Peyer's patch (tissue), 4 donors: Measurements from ENCODE around the gene SLC38A7. TPM values are rescaled to one million over a fixed set of nuclear protein-coding genes. Genes with fewer than 3 reads are reported as not detected.
A peak's percentile ranks its signal among the peaks of the same experiment; 100 is the strongest.

Source experiments
- DNase-seq, 3 donors: peaks; one replicate each; pipeline ENCODE4 v3.0.0-alpha.2; 2017 to 2019
- H3K27ac ChIP-seq, 4 donors: fragments of 200-600 bp; sonication (generic); one replicate each; pipeline ENCODE4 v1.5.1; 2016 to 2019
- H3K27me3 ChIP-seq, 2 donors: fragments of 200-600 bp; sonication (generic); one replicate each; pipeline ENCODE4 v1.5.1; 2019
- H3K36me3 ChIP-seq, 3 donors: fragments of 200-600 bp; sonication (generic); one replicate each; pipeline ENCODE4 v1.5.1; 2016 to 2019
- H3K4me1 ChIP-seq, 4 donors: fragments of 200-600 bp; sonication (generic); one replicate each; pipeline ENCODE4 v1.5.1; 2016 to 2019
- H3K4me3 ChIP-seq, 4 donors: fragments of 200-600 bp; sonication (generic); 1 replicate in 3 of 4; 2 replicates in 1 of 4; pipeline ENCODE4 v1.5.1; 2016 to 2019; ENCODE audit warnings: mild to moderate bottlenecking in 1 of 4
- H3K9me3 ChIP-seq, 4 donors: fragments of 200-600 bp; sonication (generic); one replicate each; pipeline ENCODE4 v1.5.1; 2016 to 2019; ENCODE audit warnings: mild to moderate bottlenecking in 1 of 4
- POLR2A ChIP-seq, 2 donors: fragments of 450-650 bp; IDR thresholded peaks; one replicate each; pipeline ENCODE4 v1.5.1; 2017; ENCODE audit warnings: antibody characterized with exemption in 2 of 2, mild to moderate bottlenecking in 2 of 2, moderate library complexity in 2 of 2
- total RNA-seq, 4 donors: library from RNA; depleted of rRNA; stranded (reverse); fragments of >200 nt; gene quantifications; one replicate each; pipeline ENCODE4 v1.1.0, GENCODE V29; 2016
- TF ChIP-seq, protein P1 (sequence below), 6 experiments: fragments of 450-650 bp in 4 of 6; fragments of 200-600 bp in 2 of 6; sonication (generic) in 1 of 6; IDR thresholded peaks; one replicate each; pipeline ENCODE4 v1.5.1; 2017 to 2019; ENCODE audit warnings: antibody characterized with exemption in 6 of 6, mild to moderate bottlenecking in 3 of 6, moderate library complexity in 1 of 6

Gene SLC38A7
- total RNA-seq, 4 donors from 2014 or later, result 12.8 to 35.5 (median 18.1) TPM

DNA sequence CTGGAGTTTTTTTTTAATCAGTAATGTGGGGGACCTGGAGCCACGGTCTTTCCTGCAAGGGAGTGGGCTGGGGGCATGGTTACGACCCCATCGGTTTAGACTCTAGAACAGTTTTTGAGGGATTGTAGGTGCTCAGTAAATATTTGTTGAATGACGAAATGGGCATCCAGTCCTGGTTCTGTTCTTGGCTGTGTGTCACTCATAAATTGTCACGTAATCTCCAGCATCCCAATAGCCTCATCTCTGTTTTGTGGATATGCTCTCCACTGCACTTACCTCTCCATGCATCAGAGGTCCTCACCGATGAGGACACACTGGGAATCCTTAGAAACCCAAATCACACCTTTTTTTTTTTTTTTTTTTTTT lies 497 bp upstream of the SLC38A7 start:
- Histone ChIP-seq H3K27ac (peak overlapping the region in 1 of 4 donors; percentile 71), H3K4me3 (peak overlapping the region in 2 of 4 donors; percentile 84 to 93), H3K4me1 (peaks cover 0 to 10% (median 0%) of the 10 kb centered on the region in 4 donors), H3K36me3 (peaks cover 0 to 5% (median 0%) of the 10 kb centered on the region in 3 donors), H3K27me3 (no peaks in the 10 kb centered on the region), H3K9me3 (no peaks in the 10 kb centered on the region)
- TF ChIP-seq, protein P1, sequence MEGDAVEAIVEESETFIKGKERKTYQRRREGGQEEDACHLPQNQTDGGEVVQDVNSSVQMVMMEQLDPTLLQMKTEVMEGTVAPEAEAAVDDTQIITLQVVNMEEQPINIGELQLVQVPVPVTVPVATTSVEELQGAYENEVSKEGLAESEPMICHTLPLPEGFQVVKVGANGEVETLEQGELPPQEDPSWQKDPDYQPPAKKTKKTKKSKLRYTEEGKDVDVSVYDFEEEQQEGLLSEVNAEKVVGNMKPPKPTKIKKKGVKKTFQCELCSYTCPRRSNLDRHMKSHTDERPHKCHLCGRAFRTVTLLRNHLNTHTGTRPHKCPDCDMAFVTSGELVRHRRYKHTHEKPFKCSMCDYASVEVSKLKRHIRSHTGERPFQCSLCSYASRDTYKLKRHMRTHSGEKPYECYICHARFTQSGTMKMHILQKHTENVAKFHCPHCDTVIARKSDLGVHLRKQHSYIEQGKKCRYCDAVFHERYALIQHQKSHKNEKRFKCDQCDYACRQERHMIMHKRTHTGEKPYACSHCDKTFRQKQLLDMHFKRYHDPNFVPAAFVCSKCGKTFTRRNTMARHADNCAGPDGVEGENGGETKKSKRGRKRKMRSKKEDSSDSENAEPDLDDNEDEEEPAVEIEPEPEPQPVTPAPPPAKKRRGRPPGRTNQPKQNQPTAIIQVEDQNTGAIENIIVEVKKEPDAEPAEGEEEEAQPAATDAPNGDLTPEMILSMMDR (IDR thresholded peaks at IDR 0.05), result no peak
- no peak for TF ChIP-seq POLR2A (IDR thresholded peaks at IDR 0.05)
- no peak for DNase-seq

- peaks cover 0 to 10% (median 0%) of the 10 kb centered on the region in 4 donors for H3K4me1 ChIP-seq
- TF ChIP-seq, protein P1 (IDR thresholded peaks at IDR 0.05), result no peak
- TF ChIP-seq POLR2A (IDR thresholded peaks at IDR 0.05), result no peak
- no peaks in the 10 kb centered on the region for H3K9me3 ChIP-seq
- peak overlapping the region; percentile 70 to 93 (median 86) for H3K4me3 ChIP-seq
- peak overlapping the region; percentile 28 to 71 (median 58) for H3K27ac ChIP-seq
- no peaks in the 10 kb centered on the region for H3K27me3 ChIP-seq
- DNase-seq, result no peak
- H3K36me3 ChIP-seq, result peaks cover 0 to 9% (median 0%) of the 10 kb centered on the region in 3 donors
Measured at GRCh38 chr16:58684001-58684353, 593 bp downstream of the SLC38A7 start.

GRCh38 chr16:58679763-58680162 lies 4.8 kb downstream of the SLC38A7 start:
- H3K36me3 ChIP-seq, result peaks cover 0 to 23% (median 0%) of the 10 kb centered on the region in 3 donors

GRCh38 chr16:58678716-58679115 lies 5.9 kb downstream of the SLC38A7 start:
- DNase-seq, result no peak
- no peaks in the 10 kb centered on the region for H3K27me3 ChIP-seq
- peaks cover 0 to 5% (median 0%) of the 10 kb centered on the region in 4 donors for H3K4me1 ChIP-seq
- H3K27ac ChIP-seq, result no peak overlapping the region
- H3K4me3 ChIP-seq, result no peak overlapping the region
- no peaks in the 10 kb centered on the region for H3K9me3 ChIP-seq
- TF ChIP-seq POLR2A (IDR thresholded peaks at IDR 0.05), result no peak
- TF ChIP-seq, protein P1 (IDR thresholded peaks at IDR 0.05), result peak in 3 of 6 experiments; percentile 19 to 25 (median 23)
- peaks cover 0 to 23% (median 0%) of the 10 kb centered on the region in 3 donors for H3K36me3 ChIP-seq

More at GRCh38 chr16:58679763-58680162, 4.8 kb downstream of the SLC38A7 start:
- no peaks in the 10 kb centered on the region for H3K27me3 ChIP-seq
- H3K4me3 ChIP-seq, result no peak overlapping the region
- H3K9me3 ChIP-seq, result no peaks in the 10 kb centered on the region
- no peak for TF ChIP-seq POLR2A (IDR thresholded peaks at IDR 0.05)
- TF ChIP-seq, protein P1 (IDR thresholded peaks at IDR 0.05), result no peak
- peaks cover 0 to 10% (median 0%) of the 10 kb centered on the region in 4 donors for H3K4me1 ChIP-seq
- no peak for DNase-seq
- H3K27ac ChIP-seq, result no peak overlapping the region

DNA sequence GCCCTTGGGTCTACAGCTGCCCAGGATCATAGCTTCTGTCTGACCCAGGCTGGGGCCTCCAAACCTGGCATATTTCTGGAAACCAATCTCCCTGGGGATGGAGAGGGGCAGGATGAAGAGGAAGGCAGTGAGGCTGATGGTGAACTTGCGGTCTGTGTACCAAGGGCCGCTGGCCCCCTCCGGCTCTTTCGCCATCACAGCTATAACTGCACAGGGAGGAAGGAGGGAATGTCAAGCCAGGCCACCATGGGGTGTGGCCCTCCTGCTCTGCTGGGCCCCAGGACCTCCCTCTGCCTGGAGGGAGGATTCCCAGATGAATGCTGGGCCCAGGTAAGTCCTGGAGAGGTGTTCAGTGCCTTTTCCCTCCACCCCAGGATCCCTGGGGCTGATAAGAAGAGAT lies 6.3 kb downstream of the SLC38A7 start:
- Histone ChIP-seq H3K36me3 (peaks cover 0 to 23% (median 0%) of the 10 kb centered on the region in 3 donors), H3K4me1 (peaks cover 0 to under 1% (median 0%) of the 10 kb centered on the region in 4 donors), H3K9me3 (no peaks in the 10 kb centered on the region), H3K27ac (no peak overlapping the region), H3K27me3 (no peaks in the 10 kb centered on the region), H3K4me3 (no peak overlapping the region)
- TF ChIP-seq POLR2A (IDR thresholded peaks at IDR 0.05), result no peak
- TF ChIP-seq, protein P1 (IDR thresholded peaks at IDR 0.05), result no peak
- DNase-seq, result no peak
